Peyer's patch (tissue), 4 donors: ENCODE data around the gene ARHGAP22.

Experiments used
- POLR2A ChIP-seq, 2 donors: fragments of 450-650 bp; IDR thresholded peaks; one replicate each; pipeline ENCODE4 v1.5.1; 2017; ENCODE audit warnings: antibody characterized with exemption in 2 of 2, mild to moderate bottlenecking in 2 of 2, moderate library complexity in 2 of 2
- TF ChIP-seq, protein P1 (sequence below), 6 experiments: fragments of 450-650 bp in 4 of 6; fragments of 200-600 bp in 2 of 6; sonication (generic) in 1 of 6; IDR thresholded peaks; one replicate each; pipeline ENCODE4 v1.5.1; 2017 to 2019; ENCODE audit warnings: antibody characterized with exemption in 6 of 6, mild to moderate bottlenecking in 3 of 6, moderate library complexity in 1 of 6

DNA sequence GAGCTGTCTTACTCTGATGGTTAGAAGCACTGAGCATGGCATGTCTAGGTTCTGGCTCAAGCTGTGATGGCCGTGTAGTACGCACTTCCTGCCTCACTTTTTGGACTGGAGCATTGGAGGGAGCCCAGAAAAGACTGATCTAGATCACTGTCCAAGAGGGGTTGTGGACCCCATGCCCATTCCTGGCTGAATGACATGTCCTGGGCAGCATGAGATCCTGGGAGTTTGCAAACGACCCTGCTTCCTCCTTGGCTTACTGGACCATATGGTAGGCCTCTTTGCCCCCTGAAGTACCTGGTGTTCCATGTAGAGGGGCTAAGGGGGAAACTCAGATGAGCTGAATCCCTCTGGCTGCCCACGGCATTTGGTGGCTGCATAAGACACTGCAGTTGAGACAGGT lies 36.7 kb downstream of the ARHGAP22 start:
- TF ChIP-seq, protein P1, sequence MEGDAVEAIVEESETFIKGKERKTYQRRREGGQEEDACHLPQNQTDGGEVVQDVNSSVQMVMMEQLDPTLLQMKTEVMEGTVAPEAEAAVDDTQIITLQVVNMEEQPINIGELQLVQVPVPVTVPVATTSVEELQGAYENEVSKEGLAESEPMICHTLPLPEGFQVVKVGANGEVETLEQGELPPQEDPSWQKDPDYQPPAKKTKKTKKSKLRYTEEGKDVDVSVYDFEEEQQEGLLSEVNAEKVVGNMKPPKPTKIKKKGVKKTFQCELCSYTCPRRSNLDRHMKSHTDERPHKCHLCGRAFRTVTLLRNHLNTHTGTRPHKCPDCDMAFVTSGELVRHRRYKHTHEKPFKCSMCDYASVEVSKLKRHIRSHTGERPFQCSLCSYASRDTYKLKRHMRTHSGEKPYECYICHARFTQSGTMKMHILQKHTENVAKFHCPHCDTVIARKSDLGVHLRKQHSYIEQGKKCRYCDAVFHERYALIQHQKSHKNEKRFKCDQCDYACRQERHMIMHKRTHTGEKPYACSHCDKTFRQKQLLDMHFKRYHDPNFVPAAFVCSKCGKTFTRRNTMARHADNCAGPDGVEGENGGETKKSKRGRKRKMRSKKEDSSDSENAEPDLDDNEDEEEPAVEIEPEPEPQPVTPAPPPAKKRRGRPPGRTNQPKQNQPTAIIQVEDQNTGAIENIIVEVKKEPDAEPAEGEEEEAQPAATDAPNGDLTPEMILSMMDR (IDR thresholded peaks at IDR 0.05), result no peak
- TF ChIP-seq POLR2A (IDR thresholded peaks at IDR 0.05), result no peak
